H1 (cell line): Measurements from ENCODE around the gene DENND1A. TPM values are rescaled to one million over a fixed set of nuclear protein-coding genes. Genes with fewer than 3 reads are reported as not detected.

ENCODE experiments used
- CTCF ChIA-PET: fragments of 300-600 bp; sonication (Branson Sonifier 250); formaldehyde crosslinking; loops from one replicate; lab custom pipeline; 2021; ENCODE audit not compliant: partially characterized antibody; lab: Charles Lee
- POLR2A ChIA-PET: fragments of 300-600 bp; sonication (Branson Sonifier 250); formaldehyde crosslinking; loops from one replicate; lab custom pipeline; 2021; ENCODE audit warnings: inconsistent platforms; ENCODE audit not compliant: partially characterized antibody; lab: Charles Lee
- DNase-seq, 2 experiments: peaks; one replicate each; pipeline versions ENCODE4 v3.0.0 to v3.0.0-alpha.2; 2010 to 2022; ENCODE audit warnings: low spot score in 2 of 2, low read depth in 1 of 2, mixed read lengths in 1 of 2
- FAIRE-seq: peaks from 2 replicates; lab custom pipeline; 2011; peaks lifted over from hg19 to GRCh38; lab: Jason Lieb, UNC
- H2AFZ ChIP-seq: 2 replicates; pipeline ENCODE4 v1.8.1; 2012; ENCODE audit warnings: low read length, inconsistent platforms
- H2AK5ac ChIP-seq: 2 replicates; pipeline ENCODE4 v1.6.1; 2013; ENCODE audit warnings: low read depth, low read length
- H2BK120ac ChIP-seq: replicated peaks from 2 replicates; pipeline ENCODE3; 2013; ENCODE audit warnings: low read depth, low read length, inconsistent platforms
- H2BK12ac ChIP-seq: 2 replicates; pipeline ENCODE4 v1.6.1; 2013; ENCODE audit warnings: low read depth, low read length
- H2BK15ac ChIP-seq: 2 replicates; pipeline ENCODE4 v1.6.1; 2013; ENCODE audit warnings: low read length
- H2BK20ac ChIP-seq: 2 replicates; pipeline ENCODE4 v1.6.1; 2013; ENCODE audit warnings: low read length
- H2BK5ac ChIP-seq: 2 replicates; pipeline ENCODE4 v1.6.1; 2013; ENCODE audit warnings: low read depth, low read length
- H3K14ac ChIP-seq: 2 replicates; pipeline ENCODE4 v1.6.1; 2013; ENCODE audit warnings: inconsistent platforms; ENCODE audit not compliant: insufficient read length
- H3K18ac ChIP-seq: 2 replicates; pipeline ENCODE4 v1.6.1; 2013; ENCODE audit warnings: low read length; ENCODE audit errors: extremely low read depth
- H3K23ac ChIP-seq: 2 replicates; pipeline ENCODE4 v1.6.1; 2013; ENCODE audit warnings: inconsistent platforms; ENCODE audit not compliant: insufficient read length
- H3K23me2 ChIP-seq: 2 replicates; pipeline ENCODE4 v1.6.1; 2013; ENCODE audit warnings: low read depth, low read length
- H3K27ac ChIP-seq: 2 replicates; pipeline ENCODE4 v1.6.1; 2011; ENCODE audit warnings: low read depth, low read length, inconsistent platforms
- H3K27me3 ChIP-seq, 4 experiments: replicated peaks in 1 of 4; 1 replicate in 1 of 4; 2 replicates in 3 of 4; pipeline versions ENCODE4 v1.6.1 to v1.8.1; 2011 to 2013; ENCODE audit warnings: low read length in 3 of 4, mild to moderate bottlenecking in 3 of 4, inconsistent platforms in 2 of 4, mixed read lengths in 2 of 4, moderate library complexity in 1 of 4; ENCODE audit not compliant: control insufficient read depth in 3 of 4, insufficient read depth in 3 of 4; ENCODE audit errors: extremely low read depth in 1 of 4
- H3K36me3 ChIP-seq, 4 experiments: 2 replicates each; pipeline versions ENCODE4 v1.6.1 to v1.8.1; 2011 to 2013; ENCODE audit warnings: mild to moderate bottlenecking in 4 of 4, low read length in 3 of 4, moderate library complexity in 2 of 4, control low read depth in 1 of 4, inconsistent platforms in 1 of 4; ENCODE audit not compliant: insufficient read depth in 4 of 4, control insufficient read depth in 2 of 4
- H3K4ac ChIP-seq: replicated peaks from 2 replicates; pipeline ENCODE3; 2013; ENCODE audit warnings: low read length, low read depth, mixed read lengths, inconsistent platforms; ENCODE audit not compliant: insufficient read length
- H3K4me1 ChIP-seq, 4 experiments: replicated peaks in 1 of 4; 1 replicate in 1 of 4; 2 replicates in 3 of 4; pipeline versions ENCODE4 v1.6.1 to v1.8.1; 2011 to 2013; ENCODE audit warnings: low read length in 3 of 4, inconsistent platforms in 2 of 4, mixed read lengths in 1 of 4; ENCODE audit not compliant: insufficient read depth in 4 of 4, control insufficient read depth in 3 of 4
- H3K4me2 ChIP-seq, 2 experiments: 2 replicates each; pipeline versions ENCODE4 v1.6.1 to v1.8.1; 2011 to 2013; ENCODE audit warnings: low read depth in 2 of 2, low read length in 2 of 2, control low read depth in 1 of 2, inconsistent platforms in 1 of 2, mild to moderate bottlenecking in 1 of 2; ENCODE audit not compliant: insufficient read depth in 1 of 2
- H3K4me3 ChIP-seq, 4 experiments: fragments of 200-600, 300-600 bp in 1 of 4; sonication (generic), shearing (Covaris generic), sonication (Bioruptor Twin) in 1 of 4; 2 replicates each; pipeline versions ENCODE4 v1.5.1 to v1.8.1; 2011 to 2016; ENCODE audit warnings: low read length in 4 of 4, low read depth in 3 of 4, control low read depth in 2 of 4, inconsistent platforms in 2 of 4, mild to moderate bottlenecking in 2 of 4, mixed read lengths in 1 of 4, moderate library complexity in 1 of 4; ENCODE audit not compliant: insufficient read depth in 2 of 4; ENCODE audit errors: extremely low read depth in 1 of 4
- H3K56ac ChIP-seq: replicated peaks from 2 replicates; pipeline ENCODE3; 2013; ENCODE audit warnings: low read depth, mild to moderate bottlenecking, mixed read lengths, low read length, inconsistent platforms; ENCODE audit not compliant: insufficient read length
- H3K79me1 ChIP-seq: 2 replicates; pipeline ENCODE4 v1.6.1; 2013; ENCODE audit warnings: low read depth, low read length, control low read depth
- H3K79me2 ChIP-seq, 2 experiments: 2 replicates each; pipeline versions ENCODE4 v1.6.1 to v1.8.1; 2012 to 2013; ENCODE audit warnings: low read length in 2 of 2, mild to moderate bottlenecking in 2 of 2, inconsistent platforms in 1 of 2; ENCODE audit not compliant: insufficient read depth in 2 of 2, control insufficient read depth in 1 of 2
- H3K9ac ChIP-seq, 4 experiments: replicated peaks in 1 of 4; 1 replicate in 1 of 4; 2 replicates in 3 of 4; pipeline versions ENCODE4 v1.6.1 to v1.8.1; 2011 to 2013; ENCODE audit warnings: low read depth in 3 of 4, low read length in 3 of 4, control low read depth in 2 of 4, mild to moderate bottlenecking in 2 of 4, moderate library complexity in 2 of 4, inconsistent platforms in 1 of 4; ENCODE audit errors: extremely low read depth in 1 of 4
- H3K9me3 ChIP-seq, 2 experiments: 2 replicates each; pipeline versions ENCODE4 v1.6.1 to v1.8.1; 2012 to 2013; ENCODE audit warnings: mild to moderate bottlenecking in 2 of 2, moderate library complexity in 2 of 2, control low read depth in 1 of 2, inconsistent platforms in 1 of 2, low read depth in 1 of 2, low read length in 1 of 2, mixed read lengths in 1 of 2; ENCODE audit not compliant: insufficient read depth in 2 of 2
- H4K20me1 ChIP-seq, 2 experiments: replicated peaks in 1 of 2; 2 replicates each; pipeline versions ENCODE3 to v1.8.1; 2011 to 2013; ENCODE audit warnings: inconsistent platforms in 2 of 2, low read length in 2 of 2, mild to moderate bottlenecking in 1 of 2; ENCODE audit not compliant: insufficient read depth in 2 of 2, control insufficient read depth in 1 of 2
- H4K5ac ChIP-seq: 2 replicates; pipeline ENCODE4 v1.6.1; 2013; ENCODE audit warnings: low read length, low read depth, mixed read lengths, inconsistent platforms; ENCODE audit not compliant: insufficient read length
- H4K8ac ChIP-seq: 2 replicates; pipeline ENCODE4 v1.8.0; 2013; ENCODE audit warnings: mild to moderate bottlenecking, moderate library complexity, low read length, inconsistent platforms; ENCODE audit not compliant: insufficient read depth; ENCODE audit errors: extremely low read depth
- H4K91ac ChIP-seq: replicated peaks from 2 replicates; pipeline ENCODE3; 2013; ENCODE audit warnings: low read length, mixed read lengths, inconsistent platforms; ENCODE audit not compliant: insufficient read length
- CBX5 ChIP-seq: fragments of 300-800, 300-1000 bp; sonication (generic); IDR thresholded peaks from 2 replicates; pipeline ENCODE4 v1.7.1; 2016; ENCODE audit warnings: antibody characterized with exemption, low read length, low read depth
- CBX8 ChIP-seq: fragments of 300-800, 300-1000 bp; sonication (generic); IDR thresholded peaks from 2 replicates; pipeline ENCODE4 v1.7.1; 2016; ENCODE audit warnings: low read depth, low read length, borderline replicate concordance
- CTBP2 ChIP-seq: IDR thresholded peaks from 2 replicates; pipeline ENCODE4 v1.7.0; 2011; ENCODE audit warnings: borderline replicate concordance, mild to moderate bottlenecking, moderate library complexity, mixed read lengths, low read length; ENCODE audit not compliant: insufficient read depth, insufficient read length
- EGR1 ChIP-seq: IDR thresholded peaks from 2 replicates; pipeline ENCODE4 v1.6.1; 2011; ENCODE audit warnings: low read depth, low read length, borderline replicate concordance
- EP300 ChIP-seq, 2 experiments: IDR thresholded peaks; 1 replicate in 1 of 2; 2 replicates in 1 of 2; pipeline ENCODE4 v1.6.1; 2011 to 2012; ENCODE audit warnings: low read depth in 2 of 2, low read length in 2 of 2, mild to moderate bottlenecking in 2 of 2, borderline replicate concordance in 1 of 2, inconsistent platforms in 1 of 2, moderate library complexity in 1 of 2
- NRF1 ChIP-seq: IDR thresholded peaks from 2 replicates; pipeline ENCODE4 v1.6.1; 2011; ENCODE audit warnings: mild to moderate bottlenecking, low read depth, low read length, improper control_type of control experiment
- PHF8 ChIP-seq: fragments of 200-600 bp; sonication (generic); conservative IDR thresholded peaks from 2 replicates; pipeline ENCODE4 v1.7.1; 2012; ENCODE audit warnings: low read depth, mild to moderate bottlenecking, inconsistent platforms, low read length, moderate library complexity
- RAD21 ChIP-seq, 2 experiments: IDR thresholded peaks in 1 of 2; conservative IDR thresholded peaks in 1 of 2; 2 replicates each; pipeline ENCODE4 v1.6.1; 2011; ENCODE audit warnings: low read depth in 2 of 2, low read length in 2 of 2, improper control_type of control experiment in 1 of 2, inconsistent platforms in 1 of 2, mild to moderate bottlenecking in 1 of 2, moderate library complexity in 1 of 2
- RFX5 ChIP-seq: IDR thresholded peaks from 2 replicates; pipeline ENCODE4 v1.6.1; 2011; ENCODE audit warnings: low read depth, low read length, improper control_type of control experiment, borderline replicate concordance
- SIX5 ChIP-seq: IDR thresholded peaks from 2 replicates; pipeline ENCODE4 v1.6.1; 2011; ENCODE audit warnings: mild to moderate bottlenecking, low read depth, low read length
- WGBS, 2 experiments: shearing (Covaris generic) in 1 of 2; methylation state at CpG; one replicate each; pipeline versions ENCODE4 v1.1.6 to v1.1.7; 2013 to 2015; ENCODE audit warnings: low lambda C conversion rate in 2 of 2, mixed read lengths in 2 of 2, inconsistent platforms in 1 of 2, low coverage in 1 of 2, missing lambda C conversion rate in 1 of 2; ENCODE audit not compliant: insufficient replicate concordance in 2 of 2, insufficient coverage in 1 of 2, insufficient read length in 1 of 2; ENCODE audit errors: extremely low coverage in 1 of 2, missing lambda C conversion rate in 1 of 2; 5-methylcytosine and 5-hydroxymethylcytosine counted together
- polyA plus RNA-seq, 7 experiments: library from polyadenylated mRNA; depleted of rRNA in 3 of 7; stranded (reverse) in 5 of 7; unstranded in 2 of 7; fragments of >200 nt in 5 of 7; fragments of 200-250 nt in 2 of 7; gene quantifications; 1 replicate in 5 of 7; 2 replicates in 1 of 7; 4 replicates in 1 of 7; pipeline versions ENCODE4 v1.2.1 to v1.2.3, GENCODE V29; 2011 to 2013; ENCODE audit warnings: missing spikeins in 2 of 7, mixed read lengths in 2 of 7
- total RNA-seq: library from RNA; stranded (reverse); fragmentation: NEBNext Ultra II Directional; extraction: Animal tissue kit (Norgen Biotek cat#: 25700); gene quantifications from 2 replicates; pipeline ENCODE4 v1.2.1, GENCODE V29; 2021

DENND1A gene
- total and polyA plus RNA-seq, 2 of the 8 experiments (the other 6 are each of a cell fraction or from before 2014, with no cell fraction given): 24.1 to 26.4 TPM

GRCh38 chr9:123490688-123491087, 439.2 kb downstream of the DENND1A start:
- H3K27me3 ChIP-seq: no peaks in the 10 kb centered on the region; a peak in 1 of 7 replicates
- H3K4me3 ChIP-seq: no peak overlapping the region
- no peak overlapping the region for H4K91ac ChIP-seq
- H2BK12ac ChIP-seq: no peak overlapping the region
- FAIRE-seq (no peak), DNase-seq (no peak)
- no peaks in the 10 kb centered on the region for H4K20me1 ChIP-seq
- H3K4me1 ChIP-seq: peaks cover 5 to 15% (median 8%) of the 10 kb centered on the region in 4 experiments; a peak in 6 of 7 replicates
- no peak overlapping the region for H2AK5ac ChIP-seq
- no peak overlapping the region for H3K4ac ChIP-seq
- H2AFZ ChIP-seq: no peak overlapping the region
- no peak overlapping the region for H3K4me2 ChIP-seq
- no peaks in the 10 kb centered on the region for H3K79me2 ChIP-seq
- no peak overlapping the region for H3K56ac ChIP-seq
- H3K9ac ChIP-seq: no peak overlapping the region
- H2BK5ac ChIP-seq: no peak overlapping the region
- POLR2A ChIA-PET: no interaction called here
- H3K23ac ChIP-seq: no peak overlapping the region
- no peak overlapping the region for H3K18ac ChIP-seq
- H3K14ac ChIP-seq: no peak overlapping the region
- CTCF ChIA-PET: interaction anchor here (0.7 to 2.2 kb wide), 3 partner anchors 10 to 91 kb away, joined by 3 to 7 read pairs (median 3); no protein-coding TSS in a partner anchor
- WGBS, 2 experiments: 92% methylated on average over 6 of the region's 6 CpGs; no CpG with 5 or more reads in 1 of the 2 experiments
- H4K8ac ChIP-seq: no peak overlapping the region
- H2BK120ac ChIP-seq: no peak overlapping the region
- no peak overlapping the region for H2BK20ac ChIP-seq
- no peak overlapping the region for H3K27ac ChIP-seq
- H2BK15ac ChIP-seq: no peak overlapping the region
- no peaks in the 10 kb centered on the region for H3K9me3 ChIP-seq
- no peak overlapping the region for H4K5ac ChIP-seq
- no peaks in the 10 kb centered on the region for H3K79me1 ChIP-seq
- no peaks in the 10 kb centered on the region for H3K36me3 ChIP-seq
- no peaks in the 10 kb centered on the region; the same call in 1 of the 2 replicates for H3K23me2 ChIP-seq
- TF ChIP-seq RFX5 (no peak), CBX5 (no peak), EGR1 (no peak), EP300 (IDR thresholded peaks at IDR 0.05; ENCODE audit: borderline replicate concordance in 1 of 2, low read depth in 2 of 2, low read length in 2 of 2) (no peak), PHF8 (no peak), RAD21 (IDR thresholded peaks at IDR 0.05 in 1 of 2, conservative IDR thresholded peaks at IDR 0.05 in 1 of 2; ENCODE audit: low read depth in 2 of 2, low read length in 2 of 2) (no peak), SIX5 (no peak), CTBP2 (no peak), CBX8 (no peak), NRF1 (no peak)
